ENCODE data around the gene IQSEC3.

- TF ChIP-seq CTCF (IDR thresholded peaks at IDR 0.05 in 4 of 5, conservative IDR thresholded peaks at IDR 0.05 in 1 of 5) (no peak), POLR2A (IDR thresholded peaks at IDR 0.05) (no peak)
Observed at GRCh38 chr12:190881-191280, 124.3 kb downstream of the IQSEC3 start.
